A549 (cell line): ENCODE results near the gene TTC33. TPM values are rescaled to one million over a fixed set of nuclear protein-coding genes. Genes with fewer than 3 reads are reported as not detected.
A peak's percentile ranks its signal among the peaks of the same experiment; 100 is the strongest.

Experiments
- ATAC-seq, 2 experiments: fragments of 200-7000 bp in 1 of 2; fragments of >200 bp in 1 of 2; cut with Nextera tagmentation in 1 of 2; cut with Tn5 transposase in 1 of 2; 3 replicates each; pipeline versions ENCODE4 v1.8.0 to v1.9.1; 2018 to 2020; ENCODE audit warnings: mild to moderate bottlenecking in 1 of 2, moderate library complexity in 1 of 2
- CTCF ChIA-PET: fragments of 300-600 bp; sonication (Branson Sonifier 250); formaldehyde crosslinking; extraction: SDS; loops from one replicate; lab custom pipeline; 2021; ENCODE audit warnings: antibody characterized with exemption, inconsistent platforms; lab: Yijun Ruan, JAX
- POLR2A ChIA-PET: fragments of 350-600 bp; formaldehyde crosslinking; extraction: SDS; loops from one replicate; lab custom pipeline; 2021; ENCODE audit warnings: antibody characterized with exemption, inconsistent platforms; lab: Yijun Ruan, JAX
- DNase-seq, 2 experiments: peaks; one replicate each; pipeline versions ENCODE4 v3.0.0 to v3.0.0-alpha.2; 2011 to 2016; ENCODE audit warnings: low read depth in 1 of 2, low spot score in 1 of 2
- FAIRE-seq: peaks from 2 replicates; lab custom pipeline; 2011; peaks lifted over from hg19 to GRCh38; lab: Jason Lieb, UNC
- H3K27ac ChIP-seq, 2 experiments: fragments of >200 bp; sonication (Bioruptor Twin); formaldehyde crosslinking; 3 replicates each; pipeline ENCODE4 v1.5.1; 2016 to 2017
- H3K4me1 ChIP-seq: fragments of >200 bp; sonication (Bioruptor Twin); formaldehyde crosslinking; 3 replicates; pipeline ENCODE4 v1.6.1; 2016
- H3K4me2 ChIP-seq: fragments of >200 bp; sonication (Bioruptor Twin); formaldehyde crosslinking; 3 replicates; pipeline ENCODE4 v1.6.1; 2016
- H3K4me3 ChIP-seq: fragments of >200 bp; sonication (Bioruptor Twin); formaldehyde crosslinking; 3 replicates; pipeline ENCODE4 v1.5.1; 2016
- H3K9me3 ChIP-seq: fragments of >200 bp; sonication (Bioruptor Twin); formaldehyde crosslinking; 3 replicates; pipeline ENCODE4 v1.6.1; 2016
- CEBPB ChIP-seq, 2 experiments: fragments of >200 bp in 1 of 2; sonication (Bioruptor Twin) in 1 of 2; formaldehyde crosslinking in 1 of 2; IDR thresholded peaks; 2 replicates each; pipeline ENCODE4 v1.6.1; 2012 to 2016
- CHD2 ChIP-seq: fragments of 150-350 bp; IDR thresholded peaks from 2 replicates; pipeline ENCODE4 v1.6.1; 2014; ENCODE audit warnings: low read length; ENCODE audit not compliant: partially characterized antibody
- EHMT2 ChIP-seq: fragments of 200-600 bp; sonication (generic); IDR thresholded peaks from 2 replicates; pipeline ENCODE4 v1.6.1; 2016; ENCODE audit warnings: antibody characterized with exemption, low read depth, mild to moderate bottlenecking, moderate library complexity
- EP300 ChIP-seq, 2 experiments: fragments of >200 bp; sonication (Bioruptor Twin); formaldehyde crosslinking; IDR thresholded peaks; 2 replicates in 1 of 2; 3 replicates in 1 of 2; pipeline ENCODE4 v1.6.1; 2016 to 2017
- ESRRA ChIP-seq: fragments of 150-350 bp; IDR thresholded peaks from 2 replicates; pipeline ENCODE4 v1.6.1; 2014; ENCODE audit warnings: mild to moderate bottlenecking, low read length, borderline replicate concordance
- FOSB ChIP-seq: fragments of 250-450 bp; sonication (Bioruptor Pico); IDR thresholded peaks from 2 replicates; pipeline ENCODE4 v1.5.0; 2020; ENCODE audit warnings: mild to moderate bottlenecking, moderate library complexity
- FOSL2 ChIP-seq, 2 experiments: fragments of 450-650 bp in 1 of 2; fragments of >200 bp in 1 of 2; sonication (Bioruptor Twin) in 1 of 2; formaldehyde crosslinking; IDR thresholded peaks; 2 replicates each; pipeline versions ENCODE4 v1.5.0 to v1.6.1; 2016 to 2020; ENCODE audit warnings: mild to moderate bottlenecking in 1 of 2, moderate library complexity in 1 of 2
- HOXB5 ChIP-seq: fragments of 250-450 bp; sonication (Bioruptor Pico); IDR thresholded peaks from 2 replicates; pipeline ENCODE4 v1.5.0; 2020; ENCODE audit warnings: mild to moderate bottlenecking, moderate library complexity
- JUNB ChIP-seq: fragments of >200 bp; sonication (Bioruptor Twin); formaldehyde crosslinking; IDR thresholded peaks from 2 replicates; pipeline ENCODE4 v1.6.1; 2016
- KDM1A ChIP-seq: fragments of 200-600 bp; sonication (generic); IDR thresholded peaks from 2 replicates; pipeline ENCODE4 v1.6.1; 2016; ENCODE audit warnings: low read depth, mild to moderate bottlenecking
- MYC ChIP-seq: IDR thresholded peaks from 2 replicates; pipeline ENCODE4 v1.6.1; 2012; ENCODE audit warnings: mild to moderate bottlenecking, inconsistent platforms, low read length, improper control_type of control experiment, borderline replicate concordance
- NPAS2 ChIP-seq: fragments of 250-450 bp; sonication (Bioruptor Pico); IDR thresholded peaks from 2 replicates; pipeline ENCODE4 v1.8.0; 2022; ENCODE audit warnings: mild to moderate bottlenecking, moderate library complexity, borderline replicate concordance
- NR3C1 ChIP-seq: fragments of >200 bp; sonication (Bioruptor Twin); formaldehyde crosslinking; IDR thresholded peaks from 3 replicates; pipeline ENCODE4 v1.6.1; 2017
- PHF8 ChIP-seq: fragments of 200-600 bp; sonication (generic); IDR thresholded peaks from 2 replicates; pipeline ENCODE4 v1.6.1; 2016; ENCODE audit warnings: low read depth, mild to moderate bottlenecking, antibody characterized with exemption, moderate library complexity, borderline replicate concordance
- POLR2AphosphoS2 ChIP-seq: conservative IDR thresholded peaks from 2 replicates; pipeline ENCODE4 v1.6.1; 2012; ENCODE audit warnings: low read length, improper control_type of control experiment, inconsistent platforms
- RAD21 ChIP-seq, 2 experiments: fragments of >200 bp in 1 of 2; sonication (Bioruptor Twin) in 1 of 2; formaldehyde crosslinking in 1 of 2; IDR thresholded peaks in 1 of 2; conservative IDR thresholded peaks in 1 of 2; 2 replicates in 1 of 2; 3 replicates in 1 of 2; pipeline ENCODE4 v1.6.1; 2012 to 2018; ENCODE audit warnings: inconsistent platforms in 1 of 2
- RARB ChIP-seq: fragments of 250-450 bp; sonication (Bioruptor Pico); IDR thresholded peaks from 2 replicates; pipeline ENCODE4 v1.8.0; 2021; ENCODE audit warnings: mild to moderate bottlenecking, moderate library complexity
- SMC3 ChIP-seq: fragments of >200 bp; sonication (Bioruptor Twin); formaldehyde crosslinking; IDR thresholded peaks from 3 replicates; pipeline ENCODE4 v1.6.1; 2018; ENCODE audit warnings: inconsistent platforms
- TFCP2L1 ChIP-seq: fragments of 250-450 bp; sonication (Bioruptor Pico); IDR thresholded peaks from 2 replicates; pipeline ENCODE4 v1.5.0; 2021; ENCODE audit warnings: mild to moderate bottlenecking
- ZFP36 ChIP-seq: fragments of 450-650 bp; IDR thresholded peaks from 2 replicates; pipeline ENCODE4 v1.6.1; 2014; ENCODE audit warnings: borderline replicate concordance; ENCODE audit not compliant: partially characterized antibody
- WGBS: methylation state at CpG from one replicate; pipeline ENCODE4 v1.1.6; 2017; ENCODE audit errors: missing lambda C conversion rate; 5-methylcytosine and 5-hydroxymethylcytosine counted together
- polyA plus RNA-seq, 4 experiments: library from polyadenylated mRNA; depleted of rRNA in 3 of 4; stranded (reverse); fragments of >200 nt; fragmentation: RNase III in 1 of 4; extraction: RNeasy Plus Mini Kit Qiagen cat#74134 plus additional on column Dnase treatment in 1 of 4; gene quantifications; 2 replicates in 3 of 4; 3 replicates in 1 of 4; pipeline ENCODE4 v1.2.3, GENCODE V29; 2011 to 2017
- TF ChIP-seq, protein P1 (sequence below): IDR thresholded peaks from 2 replicates; pipeline ENCODE4 v1.6.1; 2012; ENCODE audit warnings: low read depth, borderline replicate concordance
- TF ChIP-seq, protein P2 (sequence below): fragments of 150-350 bp; IDR thresholded peaks from 2 replicates; pipeline ENCODE4 v1.6.1; 2014; ENCODE audit warnings: low read depth, mild to moderate bottlenecking, low read length
- TF ChIP-seq, protein P3 (sequence below): fragments of >200 bp; sonication (Bioruptor Twin); formaldehyde crosslinking; IDR thresholded peaks from 3 replicates; pipeline ENCODE4 v1.6.1; 2016

The TTC33 gene
- polyA plus RNA-seq, 2 of the 4 experiments (the other 2 are of a cell fraction), result 17.1 to 19.8 TPM

DNA sequence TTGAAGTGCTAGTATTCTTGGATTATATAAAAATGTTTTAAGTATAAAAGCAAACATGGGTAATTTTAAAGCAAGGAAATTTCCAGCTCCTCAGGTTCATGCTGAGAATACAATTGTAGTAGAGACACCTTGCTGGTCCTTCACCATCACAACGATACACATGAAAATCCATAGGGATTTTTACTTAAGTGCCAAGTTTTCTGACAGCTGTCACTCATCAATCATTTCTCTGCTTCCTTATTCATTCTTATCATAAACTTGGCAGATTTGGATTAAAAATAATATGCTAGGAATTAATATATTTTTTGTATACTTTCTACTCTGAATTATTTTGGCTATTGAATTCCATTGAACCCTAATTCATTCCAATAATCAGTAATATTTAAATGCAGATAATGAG, 244.0 kb downstream of the TTC33 start:
- no peak overlapping the region for H3K27ac ChIP-seq
- no peak overlapping the region for H3K4me2 ChIP-seq
- H3K4me1 ChIP-seq, result no peaks in the 10 kb centered on the region
- FAIRE-seq, result no peak
- CTCF ChIA-PET, result interaction anchor here (1.2 kb wide), 1 partner anchor 174 kb away, joined by 4 read pairs; no protein-coding TSS in a partner anchor
- no peak for DNase-seq
- 69% methylated on average over 1 of the region's 1 CpG for WGBS
- POLR2A ChIA-PET, result no interaction called here
- no peaks in the 10 kb centered on the region for H3K9me3 ChIP-seq
- TF ChIP-seq JUNB (no peak), KDM1A (no peak), NPAS2 (CRISPR knock-in tag) (no peak), MYC (no peak), ESRRA (no peak), CHD2 (no peak)
- TF ChIP-seq, protein P1, sequence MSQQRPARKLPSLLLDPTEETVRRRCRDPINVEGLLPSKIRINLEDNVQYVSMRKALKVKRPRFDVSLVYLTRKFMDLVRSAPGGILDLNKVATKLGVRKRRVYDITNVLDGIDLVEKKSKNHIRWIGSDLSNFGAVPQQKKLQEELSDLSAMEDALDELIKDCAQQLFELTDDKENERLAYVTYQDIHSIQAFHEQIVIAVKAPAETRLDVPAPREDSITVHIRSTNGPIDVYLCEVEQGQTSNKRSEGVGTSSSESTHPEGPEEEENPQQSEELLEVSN, result no peak
- TF ChIP-seq, all 56 proteins: peak for 0
- no peak overlapping the region for H3K4me3 ChIP-seq
- no peak for ATAC-seq

DNA sequence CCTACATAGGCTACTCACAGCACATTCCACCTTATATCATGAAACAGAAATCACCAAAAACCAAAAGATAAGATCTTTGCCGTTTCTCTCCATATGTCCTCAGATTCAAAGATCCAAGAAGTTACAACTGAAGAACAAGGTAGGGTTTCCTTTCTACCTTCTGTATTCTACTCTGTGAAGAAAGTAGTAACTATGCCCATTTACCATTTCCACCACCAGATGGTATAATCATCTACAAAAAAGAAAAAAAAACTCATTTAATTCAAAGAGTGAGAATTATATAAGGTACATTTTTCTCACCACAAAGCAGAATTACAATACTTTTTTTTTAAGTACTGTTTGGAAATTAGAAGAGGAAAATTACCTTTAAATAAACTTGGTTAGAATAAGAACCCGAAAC, 248.7 kb downstream of the TTC33 start:
- DNase-seq, result no peak

DNA sequence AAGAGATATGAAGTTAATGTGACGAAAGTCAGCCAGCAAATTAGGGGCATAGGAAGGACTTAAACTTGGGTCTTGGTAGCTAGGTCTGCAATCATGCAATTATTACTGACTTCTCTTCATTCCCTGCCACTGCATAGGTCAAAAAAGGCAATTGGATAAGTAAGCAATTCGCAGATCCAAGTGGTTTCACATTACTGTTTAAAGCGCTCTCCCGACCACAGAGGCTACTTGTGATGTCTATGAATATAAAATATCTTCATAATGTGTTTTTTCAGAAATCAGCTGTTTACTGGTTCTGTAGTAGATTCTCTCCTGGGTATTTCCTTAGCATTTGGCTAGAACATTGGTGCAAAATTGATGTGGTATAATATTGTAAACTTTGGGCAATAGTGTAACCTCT, 250.7 kb downstream of the TTC33 start:
- DNase-seq (no peak), ATAC-seq (no peak), FAIRE-seq (no peak)
- no peaks in the 10 kb centered on the region for H3K4me1 ChIP-seq
- ChIA-PET POLR2A (no interaction called here), CTCF (no interaction called here)
- WGBS, result 84% methylated on average over 4 of the region's 4 CpGs
- no peak overlapping the region for H3K4me2 ChIP-seq
- no peak overlapping the region for H3K27ac ChIP-seq
- H3K4me3 ChIP-seq, result no peak overlapping the region
- no peak for TF ChIP-seq ESRRA
- TF ChIP-seq MYC, result no peak
- TF ChIP-seq POLR2AphosphoS2, result no peak
- no peak for TF ChIP-seq FOSB (CRISPR knock-in tag)
- TF ChIP-seq EHMT2, result no peak
- TF ChIP-seq, protein P2, sequence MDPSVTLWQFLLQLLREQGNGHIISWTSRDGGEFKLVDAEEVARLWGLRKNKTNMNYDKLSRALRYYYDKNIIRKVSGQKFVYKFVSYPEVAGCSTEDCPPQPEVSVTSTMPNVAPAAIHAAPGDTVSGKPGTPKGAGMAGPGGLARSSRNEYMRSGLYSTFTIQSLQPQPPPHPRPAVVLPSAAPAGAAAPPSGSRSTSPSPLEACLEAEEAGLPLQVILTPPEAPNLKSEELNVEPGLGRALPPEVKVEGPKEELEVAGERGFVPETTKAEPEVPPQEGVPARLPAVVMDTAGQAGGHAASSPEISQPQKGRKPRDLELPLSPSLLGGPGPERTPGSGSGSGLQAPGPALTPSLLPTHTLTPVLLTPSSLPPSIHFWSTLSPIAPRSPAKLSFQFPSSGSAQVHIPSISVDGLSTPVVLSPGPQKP, result no peak
- TF ChIP-seq PHF8, result no peak
- TF ChIP-seq, protein P3, sequence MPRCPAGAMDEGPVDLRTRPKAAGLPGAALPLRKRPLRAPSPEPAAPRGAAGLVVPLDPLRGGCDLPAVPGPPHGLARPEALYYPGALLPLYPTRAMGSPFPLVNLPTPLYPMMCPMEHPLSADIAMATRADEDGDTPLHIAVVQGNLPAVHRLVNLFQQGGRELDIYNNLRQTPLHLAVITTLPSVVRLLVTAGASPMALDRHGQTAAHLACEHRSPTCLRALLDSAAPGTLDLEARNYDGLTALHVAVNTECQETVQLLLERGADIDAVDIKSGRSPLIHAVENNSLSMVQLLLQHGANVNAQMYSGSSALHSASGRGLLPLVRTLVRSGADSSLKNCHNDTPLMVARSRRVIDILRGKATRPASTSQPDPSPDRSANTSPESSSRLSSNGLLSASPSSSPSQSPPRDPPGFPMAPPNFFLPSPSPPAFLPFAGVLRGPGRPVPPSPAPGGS, result no peak
- H3K9me3 ChIP-seq, result no peaks in the 10 kb centered on the region

More for the DNA sequence above, 248.7 kb downstream of the TTC33 start:
- ChIA-PET POLR2A (no interaction called here), CTCF (no interaction called here)
- no peak for ATAC-seq
- no peak for FAIRE-seq
- H3K9me3 ChIP-seq, result no peaks in the 10 kb centered on the region
- TF ChIP-seq CEBPB (IDR thresholded peaks at IDR 0.05) (no peak), FOSL2 (IDR thresholded peaks at IDR 0.05) (no peak), FOSL2 (CRISPR knock-in tag; IDR thresholded peaks at IDR 0.05) (no peak), NR3C1 (no peak), JUNB (no peak), ZFP36 (no peak), SMC3 (peak; percentile 38; the same call in 1 of the 3 replicates), TFCP2L1 (CRISPR knock-in tag) (no peak), RAD21 (conservative IDR thresholded peaks at IDR 0.05 in 1 of 2, IDR thresholded peaks at IDR 0.05 in 1 of 2) (peak in 1 of 2 experiments; percentile 24; a peak in 2 of 5 replicates), HOXB5 (no peak), RARB (CRISPR knock-in tag) (no peak), EP300 (IDR thresholded peaks at IDR 0.05) (no peak), CHD2 (no peak)
- no peak overlapping the region for H3K4me2 ChIP-seq
- WGBS, result 45% methylated on average over 2 of the region's 2 CpGs
- H3K4me1 ChIP-seq, result no peaks in the 10 kb centered on the region
- no peak overlapping the region for H3K4me3 ChIP-seq
- no peak overlapping the region for H3K27ac ChIP-seq
